Stimulated activated CD8-positive, alpha-beta memory T cell treated with anti-CD3 and anti-CD28 coated beads, Interleukin-15, amount 100 ng/mL, for 4 hours (primary cell): Measurements from ENCODE around the gene CTBP2.
"Not testable (repeated sequence)": the region's sequence is repeated elsewhere in the genome, so short reads cannot be mapped to it uniquely, and the experiment has no call there.

ENCODE experiments used
- DNase-seq, 2 donors: peaks; one replicate each; pipeline ENCODE4 v3.0.0-alpha.2; 2020; ENCODE audit warnings: low read depth in 2 of 2

CTBP2 gene

GRCh38 chr10:125087191-125087896, 73.0 kb downstream of the CTBP2 start:
- DNase-seq, result no peak

GRCh38 chr10:125086691-125087090, 73.7 kb downstream of the CTBP2 start:
- DNase-seq, result no peak

DNA sequence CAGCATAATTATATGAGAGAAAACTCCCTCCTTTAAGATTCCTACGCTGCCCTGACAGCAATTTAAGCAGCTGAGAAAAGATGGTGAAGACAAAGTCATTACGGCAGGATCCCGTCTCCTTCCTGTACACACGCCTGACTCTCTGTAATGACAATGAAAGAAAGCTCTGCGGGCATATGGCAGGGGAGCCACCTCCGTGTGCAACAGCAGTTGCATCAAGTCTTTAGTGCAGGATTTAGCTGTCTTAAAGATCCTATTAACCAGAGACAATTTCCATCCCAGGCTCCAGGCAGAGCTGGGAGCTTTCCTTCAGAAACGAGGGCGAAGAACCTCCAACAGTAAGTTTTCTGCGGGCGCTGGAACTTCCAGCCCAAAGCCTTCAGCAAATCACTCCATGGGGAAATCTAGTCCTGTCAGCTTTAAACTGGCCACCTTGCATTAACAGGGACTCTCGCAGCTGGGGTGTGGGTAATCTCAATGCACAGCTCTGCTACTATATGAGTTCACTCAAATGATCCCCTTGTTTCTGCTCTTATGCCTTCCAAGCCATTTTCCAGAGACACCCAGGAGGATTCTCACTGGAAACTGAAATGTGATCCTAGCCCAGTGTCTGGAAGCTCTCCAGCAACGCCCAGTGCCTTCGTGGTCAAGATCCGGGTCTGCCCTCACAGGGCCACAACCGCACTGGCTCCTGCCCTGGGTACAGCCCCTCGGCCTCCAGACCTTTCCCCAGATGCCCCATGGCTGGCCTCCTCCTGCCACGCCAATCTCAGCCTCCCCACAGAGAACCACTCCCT, 74.9 kb downstream of the CTBP2 start:
- no peak for DNase-seq

DNA sequence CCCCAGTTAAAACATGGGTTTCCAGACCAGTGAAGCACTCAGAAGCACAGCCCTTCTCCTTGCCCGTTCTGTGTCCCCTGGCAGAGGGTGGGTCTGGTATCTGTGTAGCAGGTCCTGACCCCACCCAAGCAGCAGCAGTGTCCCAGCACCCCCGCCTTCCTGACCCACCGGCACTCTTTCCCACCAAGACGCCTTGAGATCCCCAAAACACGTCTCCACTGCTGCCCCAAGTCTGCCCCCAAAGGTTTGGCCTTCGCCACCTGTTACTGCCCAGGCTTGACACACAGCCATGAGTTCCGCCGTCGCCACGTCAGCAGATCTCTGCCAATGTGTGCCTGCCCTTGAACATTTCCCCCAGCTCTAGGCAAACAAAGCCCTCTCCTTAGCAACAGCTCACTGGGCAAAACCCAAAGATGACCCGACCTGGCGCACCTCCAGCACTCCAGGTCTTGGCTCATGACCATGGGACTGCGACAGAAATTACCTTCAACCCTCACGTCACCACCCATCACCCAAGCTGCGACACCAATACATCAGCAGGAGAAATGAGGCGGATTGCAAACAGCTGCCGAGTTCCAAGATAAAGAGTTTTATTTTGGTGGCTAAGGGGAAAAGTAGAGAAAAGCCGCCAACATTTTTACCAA, 75.6 kb downstream of the CTBP2 start:
- no peak for DNase-seq

GRCh38 chr10:125084191-125084613, 76.2 kb downstream of the CTBP2 start:
- DNase-seq, result no peak

GRCh38 chr10:125083576-125083920, 76.8 kb downstream of the CTBP2 start:
- DNase-seq, result no peak

DNA sequence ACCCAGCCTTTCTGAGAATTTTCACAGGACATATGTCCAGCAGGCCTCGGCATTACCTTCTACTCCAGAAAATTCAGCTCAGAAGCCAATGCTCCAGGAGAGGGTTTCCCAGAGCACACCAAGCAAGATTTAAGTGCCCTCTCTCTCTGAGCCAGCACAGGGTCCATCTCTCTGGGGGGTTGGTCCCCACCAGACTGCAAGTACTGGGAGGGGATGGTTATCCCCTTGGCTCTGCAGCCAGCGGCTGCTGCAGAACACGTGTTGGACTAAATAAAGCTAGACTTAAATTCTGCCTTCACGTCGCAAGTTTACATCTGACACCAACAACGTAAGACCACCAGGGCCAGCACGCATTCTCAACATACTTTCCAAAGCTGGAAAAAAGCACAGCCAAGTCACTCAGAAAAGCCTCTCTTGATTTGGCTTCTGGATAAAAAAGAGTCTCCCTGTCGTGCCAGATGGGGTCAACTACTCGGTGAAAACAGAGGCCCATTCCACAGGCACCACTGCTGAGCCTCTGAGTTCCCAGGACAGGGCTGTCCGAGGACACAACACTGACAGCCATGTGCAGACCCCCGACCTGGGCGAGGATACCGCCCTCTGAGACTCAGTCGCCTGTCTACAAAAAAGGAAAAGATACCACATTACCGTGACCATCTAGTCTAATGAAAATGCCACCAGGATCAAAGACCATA, 77.3 kb downstream of the CTBP2 start:
- no peak for DNase-seq

DNA sequence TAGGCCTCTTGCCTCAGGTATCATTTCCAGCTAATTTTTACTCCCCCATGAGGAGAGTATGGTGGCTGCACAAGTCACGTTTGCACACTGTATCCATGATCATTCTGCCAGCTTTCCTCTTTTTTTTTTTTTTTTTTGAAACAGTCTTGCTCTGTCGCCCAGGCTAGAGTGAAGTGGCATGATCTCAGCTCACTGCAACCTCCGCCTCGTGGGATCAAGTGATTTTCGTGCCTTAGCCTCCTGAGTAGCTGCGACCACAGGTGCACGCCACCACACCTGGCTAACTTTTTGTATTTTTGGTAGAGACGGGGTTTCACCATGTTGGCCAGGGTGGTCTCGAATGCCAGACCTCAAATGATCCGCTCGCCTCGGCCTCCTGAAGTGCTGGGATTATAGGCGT, 77.9 kb downstream of the CTBP2 start:
- DNase-seq, result not testable (repeated sequence)

GRCh38 chr10:125081931-125082330, 78.4 kb downstream of the CTBP2 start:
- no peak for DNase-seq

DNA sequence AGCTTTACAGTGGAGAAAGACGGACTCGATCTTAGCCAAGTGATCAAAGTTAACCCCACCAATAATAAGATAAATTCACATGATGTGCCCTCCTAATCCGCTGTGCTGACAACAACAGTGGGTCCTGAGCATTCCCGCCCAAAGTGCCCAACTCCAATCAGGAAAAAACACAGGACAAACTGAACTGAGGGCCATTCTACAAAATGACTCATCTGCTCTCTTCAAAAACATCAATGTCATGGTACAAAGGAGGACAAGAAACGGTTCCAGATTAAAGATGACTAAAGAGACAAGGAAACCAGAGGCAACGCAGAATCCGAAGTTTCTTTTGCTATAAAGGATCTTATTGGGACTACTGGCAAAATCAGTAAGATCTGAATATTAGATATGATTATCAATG, 79.4 kb downstream of the CTBP2 start:
- no peak for DNase-seq

- no peak for DNase-seq
Observed at GRCh38 chr10:125080296-125080695, 80.1 kb downstream of the CTBP2 start.

DNA sequence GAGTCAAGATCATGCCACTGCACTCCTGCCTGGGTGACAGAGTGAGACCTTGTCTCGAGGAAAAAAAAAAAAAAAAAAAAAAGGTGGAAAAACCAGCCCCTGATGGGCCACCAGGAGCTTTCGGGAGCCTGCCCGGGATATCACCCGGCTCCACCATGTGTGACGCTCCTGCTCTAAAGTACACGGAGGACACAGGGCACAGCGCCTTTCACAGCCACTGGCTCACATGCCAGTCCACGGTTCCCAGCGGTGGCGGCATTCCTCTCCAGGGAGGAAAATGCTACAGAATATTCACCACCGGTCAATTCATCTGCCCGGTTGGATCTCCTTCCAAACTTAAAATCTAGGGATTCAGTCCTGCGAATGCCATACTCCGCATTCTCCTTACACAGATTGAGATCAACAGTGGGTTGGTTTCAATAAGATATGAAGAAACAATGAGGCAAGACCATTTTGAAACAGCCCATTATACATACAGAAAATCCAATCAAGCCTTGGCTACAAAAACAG, 81.2 kb downstream of the CTBP2 start:
- DNase-seq, result no peak

GRCh38 chr10:125076891-125077541, 83.3 kb downstream of the CTBP2 start:
- no peak for DNase-seq

- no peak for DNase-seq
Observed at GRCh38 chr10:125076121-125076825, 84.1 kb downstream of the CTBP2 start.

- no peak for DNase-seq
Observed at GRCh38 chr10:125073996-125074395, 86.4 kb downstream of the CTBP2 start.

DNA sequence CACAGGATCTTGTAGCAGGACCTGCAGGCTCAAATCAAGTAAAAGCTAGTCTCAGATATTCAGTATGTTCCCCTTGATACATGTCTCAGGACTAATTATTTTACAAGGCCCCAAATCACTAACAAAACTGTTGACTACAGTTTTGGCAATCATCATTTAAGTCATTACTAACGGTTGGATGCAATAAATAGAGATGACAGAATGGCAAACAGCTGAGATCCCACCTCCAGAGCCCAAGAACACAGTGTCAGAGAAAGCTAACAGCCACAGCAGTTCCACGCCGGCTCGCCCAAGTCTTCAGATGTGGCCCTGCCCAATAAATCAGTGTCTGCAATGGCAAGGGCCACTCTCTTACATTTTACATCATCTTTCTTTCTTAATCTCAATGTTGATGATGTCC, 87.6 kb downstream of the CTBP2 start:
- DNase-seq, result no peak

- DNase-seq, result no peak
Observed at GRCh38 chr10:125071008-125071407, 89.4 kb downstream of the CTBP2 start.

DNA sequence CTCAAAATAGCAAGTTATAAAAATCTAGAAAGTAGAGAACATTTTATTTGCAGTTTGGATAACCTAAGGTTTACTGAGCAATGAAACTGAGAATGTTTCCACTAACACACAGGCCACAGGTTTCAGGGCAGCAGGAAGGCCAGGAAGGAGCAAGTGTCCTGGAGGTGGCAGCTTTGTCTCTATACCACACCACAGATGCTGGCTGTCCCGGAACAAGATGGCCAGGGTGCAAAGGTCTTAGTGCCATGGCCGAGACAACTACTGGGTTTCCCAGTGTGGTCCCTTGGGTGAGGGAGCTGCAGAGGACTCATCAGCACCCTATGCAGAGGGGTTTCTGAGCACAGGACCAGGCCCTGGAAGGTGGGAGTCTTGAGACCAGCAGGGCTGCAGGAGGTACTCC, 92.0 kb downstream of the CTBP2 start:
- DNase-seq, result no peak

- no peak for DNase-seq
Observed at GRCh38 chr10:125067764-125068163, 92.6 kb downstream of the CTBP2 start.

GRCh38 chr10:125066764-125067450, 93.5 kb downstream of the CTBP2 start:
- no peak for DNase-seq
